Measurements from ENCODE around the gene ATP1A1.

Gene ATP1A1

GRCh38 chr1:116377541-116378529 lies 4.8 kb downstream of the ATP1A1 start:
- no peak overlapping the region for H3K27ac ChIP-seq

DNA sequence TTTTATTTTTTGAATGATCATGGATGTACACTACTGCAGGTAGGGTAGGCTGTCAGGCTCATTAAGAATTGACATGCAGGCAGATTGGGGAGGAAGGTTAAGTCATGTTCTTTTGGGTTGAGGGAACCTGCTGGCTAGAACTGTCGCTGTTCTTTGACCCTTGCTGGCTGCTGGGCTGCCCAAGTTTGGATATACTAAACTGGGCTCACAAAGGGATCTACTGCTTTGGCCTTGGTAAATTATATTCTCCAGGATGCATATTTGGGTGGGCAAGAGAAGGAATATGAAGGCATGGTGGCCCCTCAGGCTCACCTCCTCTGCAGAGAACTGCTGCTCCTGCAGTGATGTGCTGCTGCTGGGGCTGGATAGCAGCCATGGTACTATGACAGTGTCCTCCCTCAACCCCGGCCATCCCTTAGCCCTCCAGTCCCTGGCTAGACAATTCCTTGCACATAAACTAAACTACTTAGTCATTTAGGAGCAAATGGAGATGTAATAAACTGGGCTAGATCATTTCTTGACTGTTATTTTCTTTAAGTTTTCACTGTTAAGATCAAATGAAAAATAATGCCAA lies 6.1 kb downstream of the ATP1A1 start:
- no peak for TF ChIP-seq CTCF (conservative IDR thresholded peaks at IDR 0.05)
- H3K27ac ChIP-seq, result no peak overlapping the region

More at GRCh38 chr1:116377541-116378529, 4.8 kb downstream of the ATP1A1 start:
- TF ChIP-seq CTCF (conservative IDR thresholded peaks at IDR 0.05), result no peak

DNA sequence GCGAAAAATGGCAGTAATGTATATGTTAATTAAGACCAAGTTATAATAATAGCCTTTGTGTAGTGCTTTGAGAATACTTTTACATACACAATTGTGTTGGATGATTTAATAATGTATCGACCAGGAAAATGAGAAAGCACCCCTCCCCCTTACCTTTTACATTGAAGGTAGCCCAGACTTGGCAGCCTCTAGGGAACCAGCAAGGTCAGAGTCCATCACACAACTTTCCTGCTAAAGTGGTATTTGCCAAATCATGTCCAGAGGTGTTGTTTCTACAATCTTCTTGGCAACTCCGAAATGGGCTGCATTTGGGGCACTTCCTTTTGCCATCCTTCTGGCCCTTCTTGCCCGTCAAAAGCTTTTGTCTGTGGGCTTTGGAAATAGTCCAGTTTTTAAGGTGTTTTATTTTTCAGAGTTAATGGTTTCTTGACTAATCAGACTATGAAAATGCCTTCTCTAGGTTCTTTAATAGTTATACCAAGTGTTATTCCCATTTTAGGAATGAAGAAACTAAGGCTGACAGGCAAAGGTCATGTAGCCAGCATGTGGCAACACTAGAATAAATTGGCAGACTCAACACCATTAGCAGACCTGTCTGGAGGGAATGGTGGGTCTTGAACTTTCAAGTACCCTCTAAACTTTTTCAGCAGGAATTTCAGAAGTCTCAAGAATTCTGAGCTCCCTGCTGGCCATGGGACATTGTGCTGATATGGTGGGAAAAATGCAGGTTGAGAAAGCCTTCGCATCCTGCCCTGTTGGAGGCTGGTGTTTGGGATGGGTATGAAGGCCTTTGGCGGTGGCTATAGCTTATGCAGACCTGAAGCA lies 6.8 kb downstream of the ATP1A1 start:
- H3K27ac ChIP-seq, result no peak overlapping the region
- TF ChIP-seq CTCF (conservative IDR thresholded peaks at IDR 0.05), result no peak

DNA sequence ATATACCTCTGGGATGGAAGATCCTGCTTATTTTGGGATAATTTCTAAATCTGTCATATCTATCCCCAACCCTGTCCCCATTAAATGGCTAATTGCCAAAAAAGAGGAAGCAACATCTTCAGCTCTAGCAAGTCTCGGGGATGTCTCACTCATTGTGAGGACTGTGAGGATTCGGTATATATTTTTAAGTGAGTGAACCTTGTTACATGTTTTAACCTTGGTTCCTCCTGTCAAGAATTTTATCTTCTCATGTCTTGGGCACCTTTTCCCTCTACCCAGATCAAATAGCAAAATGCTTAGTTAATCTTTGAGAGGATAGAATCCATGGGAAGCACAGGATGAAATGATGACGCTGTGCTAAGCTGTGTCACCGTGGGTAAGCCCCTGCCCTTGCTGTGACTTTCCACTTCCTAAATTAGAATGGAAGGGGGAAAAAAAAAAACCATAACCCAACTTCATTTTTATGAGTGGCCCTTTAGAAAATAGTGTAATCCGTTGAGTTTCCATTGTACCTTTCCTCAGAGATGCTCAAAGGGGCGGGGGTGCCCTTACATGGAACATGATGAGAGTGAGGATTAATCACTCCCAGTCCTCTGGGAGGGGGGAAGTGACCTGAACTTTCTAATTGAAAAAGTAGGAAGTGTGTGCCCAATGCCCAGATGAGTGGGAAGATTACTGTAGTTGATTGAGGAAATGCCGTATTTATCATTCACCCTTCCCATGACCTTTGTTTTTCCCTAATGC lies 7.6 kb downstream of the ATP1A1 start:
- H3K27ac ChIP-seq, result no peak overlapping the region

DNA sequence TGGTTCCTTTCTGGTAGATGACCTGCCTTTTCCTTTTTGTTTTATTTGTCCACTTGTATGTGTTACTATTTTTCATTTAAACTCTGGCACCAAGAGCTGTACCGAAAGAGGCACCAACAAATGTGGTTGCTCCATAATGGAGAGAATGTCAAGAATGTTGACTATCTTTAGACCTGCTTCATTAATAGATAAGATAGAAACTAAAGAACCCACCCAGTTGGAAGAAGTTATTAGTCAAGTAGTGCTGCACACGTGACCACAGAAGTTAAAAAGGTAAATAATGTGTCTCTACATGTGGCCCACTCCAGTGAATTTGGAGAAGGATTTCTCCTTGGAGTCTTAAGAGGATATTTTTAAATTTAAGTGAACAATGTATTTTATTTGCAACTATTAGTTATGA lies 9.3 kb downstream of the ATP1A1 start:
- TF ChIP-seq CTCF (conservative IDR thresholded peaks at IDR 0.05), result no peak
- H3K27ac ChIP-seq, result no peak overlapping the region

More for the DNA sequence above, 7.6 kb downstream of the ATP1A1 start:
- no peak for TF ChIP-seq CTCF (conservative IDR thresholded peaks at IDR 0.05)

- no peak overlapping the region for H3K27ac ChIP-seq
- TF ChIP-seq CTCF (conservative IDR thresholded peaks at IDR 0.05), result no peak
Observed at GRCh38 chr1:116382857-116383483, 9.9 kb downstream of the ATP1A1 start.

All from VCaP (cell line).